Measurements from ENCODE around the gene PCK1.

DNA sequence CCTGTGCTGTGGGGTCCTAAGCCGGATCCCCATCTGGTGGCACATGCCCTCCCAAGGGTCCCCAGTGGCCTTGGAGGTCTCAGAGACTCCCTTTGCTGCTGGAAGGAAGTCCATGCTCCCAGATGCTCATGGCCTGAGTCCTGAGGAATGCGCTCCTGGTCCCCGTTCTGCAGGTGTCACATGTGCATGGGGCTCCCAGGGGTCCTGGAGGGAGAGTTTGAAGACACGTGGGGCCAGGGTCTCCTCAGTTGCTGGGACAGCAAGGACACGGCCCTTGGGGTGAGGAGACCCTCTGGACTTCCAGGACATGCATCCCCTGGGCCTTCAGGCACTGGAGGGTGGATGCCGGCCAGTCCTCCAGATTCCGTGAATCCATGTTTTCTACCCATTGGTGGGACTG lies 47.6 kb downstream of the PCK1 start:
- TF ChIP-seq, protein P1, sequence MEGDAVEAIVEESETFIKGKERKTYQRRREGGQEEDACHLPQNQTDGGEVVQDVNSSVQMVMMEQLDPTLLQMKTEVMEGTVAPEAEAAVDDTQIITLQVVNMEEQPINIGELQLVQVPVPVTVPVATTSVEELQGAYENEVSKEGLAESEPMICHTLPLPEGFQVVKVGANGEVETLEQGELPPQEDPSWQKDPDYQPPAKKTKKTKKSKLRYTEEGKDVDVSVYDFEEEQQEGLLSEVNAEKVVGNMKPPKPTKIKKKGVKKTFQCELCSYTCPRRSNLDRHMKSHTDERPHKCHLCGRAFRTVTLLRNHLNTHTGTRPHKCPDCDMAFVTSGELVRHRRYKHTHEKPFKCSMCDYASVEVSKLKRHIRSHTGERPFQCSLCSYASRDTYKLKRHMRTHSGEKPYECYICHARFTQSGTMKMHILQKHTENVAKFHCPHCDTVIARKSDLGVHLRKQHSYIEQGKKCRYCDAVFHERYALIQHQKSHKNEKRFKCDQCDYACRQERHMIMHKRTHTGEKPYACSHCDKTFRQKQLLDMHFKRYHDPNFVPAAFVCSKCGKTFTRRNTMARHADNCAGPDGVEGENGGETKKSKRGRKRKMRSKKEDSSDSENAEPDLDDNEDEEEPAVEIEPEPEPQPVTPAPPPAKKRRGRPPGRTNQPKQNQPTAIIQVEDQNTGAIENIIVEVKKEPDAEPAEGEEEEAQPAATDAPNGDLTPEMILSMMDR (IDR thresholded peaks at IDR 0.05; ENCODE audit: extremely low read depth in 1 of 2, insufficient read depth in 1 of 2, low read depth in 1 of 2, low read length in 2 of 2) = no peak
- TF ChIP-seq POLR2AphosphoS5 (IDR thresholded peaks at IDR 0.05; ENCODE audit: insufficient read depth, low read depth, low read length) (no peak), FOS (IDR thresholded peaks at IDR 0.05; ENCODE audit: borderline replicate concordance, insufficient read depth, low read length) (no peak), POLR2A (IDR thresholded peaks at IDR 0.05; ENCODE audit: low read depth, low read length) (no peak), MYC (IDR thresholded peaks at IDR 0.05; ENCODE audit: low read depth, low read length) (no peak), EZH2 (IDR thresholded peaks at IDR 0.05; ENCODE audit: borderline replicate concordance, low read depth, low read length, severe bottlenecking) (no peak)
- TF ChIP-seq, protein P2, sequence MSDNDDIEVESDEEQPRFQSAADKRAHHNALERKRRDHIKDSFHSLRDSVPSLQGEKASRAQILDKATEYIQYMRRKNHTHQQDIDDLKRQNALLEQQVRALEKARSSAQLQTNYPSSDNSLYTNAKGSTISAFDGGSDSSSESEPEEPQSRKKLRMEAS (IDR thresholded peaks at IDR 0.05; ENCODE audit: insufficient read depth, insufficient read length) = no peak

Measured in endothelial cell of umbilical vein (primary cell).